ENCODE data around the gene GSAP. TPM values are rescaled to one million over a fixed set of nuclear protein-coding genes. Genes with fewer than 3 reads are reported as not detected.

GSAP gene
- total RNA-seq, 1 experiment from 2014 or later: 25.7 TPM

- Histone ChIP-seq H3K36me3 (ENCODE audit: control insufficient read depth, insufficient read depth, low read length) (no peaks in the 10 kb centered on the region), H3K4me3 (ENCODE audit: low read depth, low read length) (no peak overlapping the region), H3K4me1 (peaks cover 34% of the 10 kb centered on the region), H3K27me3 (replicated peaks; ENCODE audit: control insufficient read depth, insufficient read depth, low read length) (no peaks in the 10 kb centered on the region), H3K9me3 (no peaks in the 10 kb centered on the region)
- no peak for TF ChIP-seq CTCF (IDR thresholded peaks at IDR 0.05; ENCODE audit: insufficient read depth in 1 of 2, low read depth in 1 of 2, low read length in 1 of 2, severe bottlenecking in 1 of 2, unreplicated experiment in 1 of 2)
- ChIA-PET CTCF (no interaction called here), POLR2A (no interaction called here)
- peak in 1 of 2 experiments; percentile 27 for DNase-seq
- Mint-ChIP-seq H3K36me3 (ENCODE audit: insufficient read depth, unreplicated experiment) (no peaks in the 10 kb centered on the region), H3K27ac (ENCODE audit: unreplicated experiment) (no peak overlapping the region), H3K27me3 (ENCODE audit: insufficient read depth, unreplicated experiment) (no peaks in the 10 kb centered on the region), H3K4me3 (ENCODE audit: unreplicated experiment) (no peak overlapping the region), H3K4me1 (ENCODE audit: low read depth, unreplicated experiment) (peaks cover 25% of the 10 kb centered on the region), H3K9me3 (ENCODE audit: unreplicated experiment) (no peaks in the 10 kb centered on the region)
- intact Hi-C loops (cut with micrococcal nuclease; ENCODE audit: unreplicated experiment): loop anchor here (1.0 to 2.0 kb wide), 3 partner anchors 21 to 119 kb away; partner anchors contain the start of gene GSAP
- no TSS peak for BruUV-seq (replicated peaks)
Observed at GRCh38 chr7:77458786-77459185, 42.6 kb upstream of the GSAP start.

GRCh38 chr7:77457779-77458178 lies 41.6 kb upstream of the GSAP start:
- POLR2A ChIA-PET: interaction anchor here (1.1 kb wide), 1 partner anchor 39 kb away, joined by 3 read pairs; no protein-coding TSS in a partner anchor
- Mint-ChIP-seq H3K4me1 (ENCODE audit: low read depth, unreplicated experiment) (peaks cover 25% of the 10 kb centered on the region), H3K27me3 (ENCODE audit: insufficient read depth, unreplicated experiment) (no peaks in the 10 kb centered on the region), H3K27ac (ENCODE audit: unreplicated experiment) (peak overlapping the region; percentile 19), H3K4me3 (ENCODE audit: unreplicated experiment) (peak overlapping the region; percentile 21), H3K36me3 (ENCODE audit: insufficient read depth, unreplicated experiment) (no peaks in the 10 kb centered on the region), H3K9me3 (ENCODE audit: unreplicated experiment) (no peaks in the 10 kb centered on the region)
- CTCF ChIA-PET: no interaction called here
- no peak for TF ChIP-seq CTCF (IDR thresholded peaks at IDR 0.05; ENCODE audit: insufficient read depth in 1 of 2, low read depth in 1 of 2, low read length in 1 of 2, severe bottlenecking in 1 of 2, unreplicated experiment in 1 of 2)
- H3K36me3 ChIP-seq (ENCODE audit: control insufficient read depth, insufficient read depth, low read length): no peaks in the 10 kb centered on the region
- no TSS peak for BruUV-seq (replicated peaks)
- intact Hi-C loops (cut with micrococcal nuclease; ENCODE audit: unreplicated experiment): loop anchor here (2.0 kb wide), 1 partner anchor 41 kb away; the partner anchor contains the start of gene GSAP
- DNase-seq: peak in 1 of 2 experiments; percentile 27
- no peak overlapping the region for H3K4me3 ChIP-seq (ENCODE audit: low read depth, low read length)
- no peaks in the 10 kb centered on the region for H3K27me3 ChIP-seq (replicated peaks; ENCODE audit: control insufficient read depth, insufficient read depth, low read length)
- H3K9me3 ChIP-seq: no peaks in the 10 kb centered on the region
- H3K4me1 ChIP-seq: peaks cover 34% of the 10 kb centered on the region

DNA sequence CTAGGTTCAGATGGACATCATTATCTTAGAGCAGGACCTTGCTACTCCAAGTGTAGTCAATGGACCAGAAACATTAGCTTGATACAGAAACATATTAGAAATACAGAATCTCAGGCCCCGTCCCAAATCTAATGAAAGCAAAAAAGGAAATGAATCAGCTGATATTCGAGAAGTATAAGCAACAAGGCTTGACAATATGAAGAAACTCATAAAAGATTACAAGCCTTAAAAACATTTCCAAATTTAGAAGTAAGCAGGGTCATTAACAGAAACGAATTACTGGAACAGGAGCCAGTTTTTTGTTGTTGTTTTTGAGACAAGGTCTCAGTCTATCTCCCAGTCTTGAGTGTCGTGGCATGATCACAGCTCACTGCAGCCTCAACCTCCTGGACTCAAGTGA lies 40.5 kb upstream of the GSAP start:
- TF ChIP-seq CTCF (IDR thresholded peaks at IDR 0.05; ENCODE audit: insufficient read depth in 1 of 2, low read depth in 1 of 2, low read length in 1 of 2, severe bottlenecking in 1 of 2, unreplicated experiment in 1 of 2): no peak
- no peak for DNase-seq
- no peaks in the 10 kb centered on the region for H3K9me3 Mint-ChIP-seq (ENCODE audit: unreplicated experiment)
- Histone ChIP-seq H3K36me3 (ENCODE audit: control insufficient read depth, insufficient read depth, low read length) (no peaks in the 10 kb centered on the region), H3K9me3 (no peaks in the 10 kb centered on the region), H3K27me3 (replicated peaks; ENCODE audit: control insufficient read depth, insufficient read depth, low read length) (no peaks in the 10 kb centered on the region), H3K4me3 (ENCODE audit: low read depth, low read length) (no peak overlapping the region), H3K4me1 (peaks cover 34% of the 10 kb centered on the region)
- H3K4me3 Mint-ChIP-seq (ENCODE audit: unreplicated experiment): no peak overlapping the region
- CTCF ChIA-PET: no interaction called here
- H3K4me1 Mint-ChIP-seq (ENCODE audit: low read depth, unreplicated experiment): peaks cover 21% of the 10 kb centered on the region
- POLR2A ChIA-PET: no interaction called here
- intact Hi-C loops (cut with micrococcal nuclease; ENCODE audit: unreplicated experiment): no loop called here
- H3K27me3 Mint-ChIP-seq (ENCODE audit: insufficient read depth, unreplicated experiment): no peaks in the 10 kb centered on the region
- H3K27ac Mint-ChIP-seq (ENCODE audit: unreplicated experiment): no peak overlapping the region
- no TSS peak for BruUV-seq (replicated peaks)
- H3K36me3 Mint-ChIP-seq (ENCODE audit: insufficient read depth, unreplicated experiment): no peaks in the 10 kb centered on the region

Data from Caco-2 (cell line).